ENCODE measurements around the gene C6orf163.
"Not testable (repeated sequence)": the region's sequence is repeated elsewhere in the genome, so short reads cannot be mapped to it uniquely, and the experiment has no call there.

The C6orf163 gene

DNA sequence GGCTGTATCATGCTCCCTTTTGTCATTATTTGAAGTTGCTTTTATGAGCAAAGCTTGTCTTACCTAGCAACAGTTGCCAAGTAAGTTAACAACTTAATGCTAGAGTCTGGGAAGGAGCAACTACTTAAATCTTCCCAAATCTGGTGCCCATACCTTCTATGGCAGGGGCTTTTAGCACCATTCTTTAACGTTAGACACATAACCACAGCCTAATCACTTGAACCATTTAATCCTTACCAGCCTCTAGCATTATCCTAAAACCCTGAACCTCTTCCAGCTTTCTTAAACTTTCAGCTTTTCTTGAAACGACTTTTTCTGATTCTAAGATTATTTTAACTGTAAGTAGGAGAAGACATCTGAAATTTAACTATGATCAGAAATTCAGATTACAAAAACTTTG, at the start of gene C6orf163:
TSS of gene C6orf163 (plus strand) at position 83 of the 400 bp plus-strand sequence. CDS start at position 370, 287 bp downstream.
- DNase-seq (ENCODE audit: low read depth in 4 of 4, low spot score in 1 of 4) = no peak

DNA sequence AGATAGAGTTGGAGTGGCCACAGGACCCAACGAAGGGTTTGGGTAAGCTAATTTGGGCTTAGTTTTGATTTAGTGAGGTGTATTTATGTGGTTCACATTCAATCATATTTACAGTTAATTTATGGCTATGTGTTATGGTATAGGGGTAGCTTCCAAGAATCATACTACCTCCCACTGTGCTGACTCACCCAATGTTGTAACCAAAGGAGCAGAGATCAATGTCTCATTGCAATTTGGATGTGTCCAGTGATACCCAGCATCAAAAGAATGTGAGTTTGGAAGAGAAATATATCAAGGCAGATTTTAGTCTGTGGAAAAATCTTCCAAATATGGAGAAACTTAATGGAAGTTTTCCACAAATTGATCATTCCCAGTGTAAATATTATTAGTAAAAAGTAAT, 47.5 kb upstream of the C6orf163 start:
- no peak for DNase-seq (ENCODE audit: low read depth in 4 of 4, low spot score in 1 of 4)

DNA sequence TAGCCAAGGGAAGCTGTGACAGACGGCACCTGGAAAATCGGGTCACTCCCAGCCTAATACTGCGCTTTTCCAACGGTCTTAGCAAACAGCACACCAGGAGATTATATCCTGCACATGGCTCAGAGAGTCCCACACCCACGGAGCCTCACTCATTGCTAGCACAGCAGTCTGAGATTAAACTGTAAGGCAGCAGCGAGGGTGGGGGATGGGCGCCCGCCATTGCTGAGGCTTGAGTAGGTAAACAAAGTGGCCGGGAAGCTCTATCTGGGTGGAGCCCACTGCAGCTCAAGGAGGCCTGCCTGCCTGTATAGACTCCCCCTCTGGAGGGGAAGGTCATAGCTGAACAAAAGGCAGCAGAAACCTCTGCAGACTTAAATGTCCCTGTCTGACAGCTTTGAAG, 43.3 kb upstream of the C6orf163 start:
- not testable (repeated sequence) for DNase-seq (ENCODE audit: low read depth in 4 of 4, low spot score in 1 of 4)

DNA sequence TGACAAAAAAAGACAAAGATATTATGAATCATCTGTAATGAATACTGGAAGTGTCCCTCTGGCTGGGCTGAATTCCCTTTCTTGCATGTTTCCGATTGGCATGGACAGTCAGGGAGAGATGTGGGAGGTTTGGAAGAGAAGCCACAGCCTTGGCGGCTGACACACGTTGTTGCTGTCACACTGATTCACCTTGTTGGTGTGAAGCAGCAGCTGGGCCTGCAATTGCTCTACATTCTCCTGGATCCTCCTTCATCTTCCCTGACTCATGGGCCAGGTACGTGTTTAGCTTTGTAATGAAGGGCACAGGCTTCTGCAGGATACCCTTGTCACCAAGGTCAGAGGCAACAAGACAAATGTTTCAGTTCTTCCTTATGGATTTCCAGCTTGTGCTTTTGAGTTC, 35.6 kb upstream of the C6orf163 start:
- DNase-seq (ENCODE audit: low read depth in 4 of 4, low spot score in 1 of 4) = no peak

DNA sequence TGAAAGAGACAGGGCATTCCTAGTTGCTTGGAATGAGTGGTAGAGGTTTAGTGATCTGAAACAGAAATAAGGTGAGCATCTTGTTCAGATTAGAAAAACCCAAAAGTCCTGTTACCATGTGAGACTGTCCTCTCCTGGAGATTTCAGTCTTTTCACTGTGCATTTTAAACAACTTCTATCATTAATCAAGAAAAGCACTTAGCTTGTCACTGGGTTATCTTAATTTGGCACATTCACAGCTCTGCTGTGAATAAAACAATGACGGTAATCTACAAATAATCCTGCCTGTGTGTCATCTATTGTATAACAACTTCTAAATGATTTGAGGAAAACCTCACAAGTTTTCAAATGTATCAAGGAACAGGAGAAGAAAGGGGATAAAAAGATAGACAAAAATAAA, 31.8 kb upstream of the C6orf163 start:
- no peak for DNase-seq (ENCODE audit: low read depth in 4 of 4, low spot score in 1 of 4)

GRCh38 chr6:87315071-87315470, 29.5 kb upstream of the C6orf163 start:
- no peak for DNase-seq (ENCODE audit: low read depth in 4 of 4, low spot score in 1 of 4)

DNA sequence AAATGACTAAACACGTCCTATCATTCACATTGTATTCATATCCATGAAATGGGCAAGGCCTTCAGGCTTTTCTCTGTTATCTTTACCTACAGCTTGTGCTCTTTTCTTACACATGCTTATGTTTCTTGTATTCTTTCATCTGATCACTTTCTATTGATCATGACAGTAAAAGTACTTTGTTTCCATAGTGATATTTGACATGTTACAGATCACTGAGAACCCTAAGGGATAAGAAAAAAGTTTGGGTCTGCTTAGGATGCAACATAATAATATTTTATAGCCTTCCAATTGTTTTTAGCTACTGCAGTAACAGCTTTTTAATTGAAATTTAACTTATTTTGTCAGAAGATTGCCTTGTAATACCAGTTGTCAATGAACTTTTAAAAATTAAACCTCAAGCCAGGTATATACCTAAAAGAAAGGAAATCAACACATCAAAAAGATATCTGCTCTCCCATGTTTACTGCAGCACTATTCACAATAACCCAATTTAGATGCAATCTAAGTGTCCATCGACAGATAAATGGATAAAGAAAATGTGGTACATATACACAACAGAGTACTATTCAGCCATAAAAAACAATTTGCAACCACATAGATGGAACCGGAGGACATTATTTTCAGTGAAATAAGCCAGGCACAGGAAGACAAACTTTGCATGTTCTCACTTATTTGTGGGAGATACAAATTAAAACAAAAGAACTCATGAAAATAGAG, 25.2 kb upstream of the C6orf163 start:
- DNase-seq (ENCODE audit: low read depth in 4 of 4, low spot score in 1 of 4) = no peak

GRCh38 chr6:87322304-87323212, 22.1 kb upstream of the C6orf163 start, which contains the start of gene SMIM8:
Gene SMIM8 (plus strand): TSS chr6:87322588. CDS start chr6:87337032, 14,444 bp downstream.
- DNase-seq (ENCODE audit: low read depth in 4 of 4, low spot score in 1 of 4) = peak; percentile 73 to 85 (median 82)

GRCh38 chr6:87323880-87324279, 20.7 kb upstream of the C6orf163 start:
- not testable (repeated sequence) for DNase-seq (ENCODE audit: low read depth in 4 of 4, low spot score in 1 of 4)

DNA sequence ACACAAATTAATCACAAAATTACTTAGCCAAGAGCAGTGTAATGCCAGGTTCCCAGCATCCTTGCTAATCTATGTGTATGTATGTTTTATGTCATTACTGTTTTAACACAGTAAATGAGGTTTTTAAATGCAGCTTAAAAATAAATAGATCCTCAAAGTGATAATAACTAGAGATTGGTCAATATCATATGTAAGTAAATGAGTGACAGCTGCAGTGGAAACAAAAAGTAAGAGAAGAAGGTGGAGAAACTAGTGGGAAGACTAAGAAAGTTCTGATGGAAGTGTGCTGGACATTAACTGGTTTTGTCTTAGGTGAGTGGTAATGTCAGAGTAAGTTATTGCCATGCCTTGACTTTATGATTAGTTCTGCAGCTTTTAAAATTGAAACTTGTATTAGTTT, 13.7 kb upstream of the C6orf163 start:
- no peak for DNase-seq (ENCODE audit: low read depth in 4 of 4, low spot score in 1 of 4)

DNA sequence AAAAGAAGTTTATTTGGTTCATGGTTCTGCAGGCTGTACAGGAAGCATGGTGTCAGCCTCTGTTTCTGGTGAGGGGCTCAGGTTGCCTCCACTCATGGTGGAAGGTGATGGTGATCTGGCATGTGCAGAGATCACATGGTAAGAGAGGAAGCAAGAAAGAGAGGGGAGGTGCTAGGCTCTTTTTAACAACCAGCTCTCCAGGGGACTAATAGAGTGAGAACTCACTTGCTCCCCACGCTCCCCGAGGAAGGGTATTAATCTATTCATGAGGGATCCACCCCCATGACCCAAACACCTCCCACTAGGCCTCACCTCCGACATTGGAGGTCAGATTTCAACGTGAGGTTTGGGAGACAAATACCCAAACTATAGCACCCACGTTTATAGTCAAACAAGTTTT, 11.6 kb upstream of the C6orf163 start:
- DNase-seq (ENCODE audit: low read depth in 4 of 4, low spot score in 1 of 4) = no peak

GRCh38 chr6:87333591-87334181, 10.9 kb upstream of the C6orf163 start:
- no peak for DNase-seq (ENCODE audit: low read depth in 4 of 4, low spot score in 1 of 4)

- no peak for DNase-seq (ENCODE audit: low read depth in 4 of 4, low spot score in 1 of 4)
Observed at GRCh38 chr6:87334683-87335082, 9.9 kb upstream of the C6orf163 start.

GRCh38 chr6:87336367-87336766, 8.2 kb upstream of the C6orf163 start:
- DNase-seq (ENCODE audit: low read depth in 4 of 4, low spot score in 1 of 4) = no peak

- DNase-seq (ENCODE audit: low read depth in 4 of 4, low spot score in 1 of 4) = no peak
Observed at GRCh38 chr6:87340230-87340629, 4.4 kb upstream of the C6orf163 start.

GRCh38 chr6:87341158-87341557, 3.5 kb upstream of the C6orf163 start:
- DNase-seq (ENCODE audit: low read depth in 4 of 4, low spot score in 1 of 4) = no peak

GRCh38 chr6:87341899-87342298, 2.7 kb upstream of the C6orf163 start:
- no peak for DNase-seq (ENCODE audit: low read depth in 4 of 4, low spot score in 1 of 4)

GRCh38 chr6:87342829-87343228, 1.8 kb upstream of the C6orf163 start:
- no peak for DNase-seq (ENCODE audit: low read depth in 4 of 4, low spot score in 1 of 4)

DNA sequence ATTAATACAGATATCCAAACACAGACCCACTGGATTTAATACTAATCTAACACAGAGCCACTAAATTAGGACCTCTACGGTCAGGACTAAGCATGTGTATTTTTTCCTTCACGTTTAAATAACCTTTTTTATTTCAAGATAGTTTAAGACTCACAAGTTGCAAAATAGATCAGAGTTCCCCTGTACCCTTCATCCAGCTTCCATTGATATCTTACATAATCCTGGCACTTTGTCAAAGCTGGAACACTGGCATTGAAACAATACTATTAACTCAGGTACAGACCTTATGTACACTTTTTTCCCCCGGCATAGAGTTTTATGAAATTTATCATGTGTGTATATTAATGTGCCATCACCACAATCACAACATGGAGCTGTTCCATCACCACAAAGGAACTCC, 2.1 kb downstream of the C6orf163 start:
- no peak for DNase-seq (ENCODE audit: low read depth in 4 of 4, low spot score in 1 of 4)

DNA sequence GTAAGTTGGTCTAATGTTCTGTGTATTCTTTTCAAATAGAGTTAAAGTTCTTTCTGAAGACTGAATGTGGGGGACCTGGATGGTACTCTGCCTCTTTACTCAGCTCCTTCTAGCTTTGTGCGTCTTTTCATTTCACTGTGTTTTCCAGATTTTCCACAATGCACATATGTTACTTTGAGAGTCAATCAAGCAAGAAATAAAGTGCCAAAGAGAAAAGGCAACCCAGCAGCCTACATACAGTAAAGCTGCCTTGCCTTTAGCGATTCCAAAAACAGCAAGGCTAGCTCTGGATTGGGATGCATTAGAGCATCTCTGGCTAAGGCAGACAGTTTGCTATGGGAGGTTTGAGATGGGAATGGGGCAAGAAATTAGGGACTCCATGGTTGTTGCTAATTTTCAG, 5.3 kb downstream of the C6orf163 start:
- DNase-seq (ENCODE audit: low read depth in 4 of 4, low spot score in 1 of 4) = no peak

GRCh38 chr6:87350516-87350915, 5.9 kb downstream of the C6orf163 start:
- DNase-seq (ENCODE audit: low read depth in 4 of 4, low spot score in 1 of 4) = no peak

DNA sequence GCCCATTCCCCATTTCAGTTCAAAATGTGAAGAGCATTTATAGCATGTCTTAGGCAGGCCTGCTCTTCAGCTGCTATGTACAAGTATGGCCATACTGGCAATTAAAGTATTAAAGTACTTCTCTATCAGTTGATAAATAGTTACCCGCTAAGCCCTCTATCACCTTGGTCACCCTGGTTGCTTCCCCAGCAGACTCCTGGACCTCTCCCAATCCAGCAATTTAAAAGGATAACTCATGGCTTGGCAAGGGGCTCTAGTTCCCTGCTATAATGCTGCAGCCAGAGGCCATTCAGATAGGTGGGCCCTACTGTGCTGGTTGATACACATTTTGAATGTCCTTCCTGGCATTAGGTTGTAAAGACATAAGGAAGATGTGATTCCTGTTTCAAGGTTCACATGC, 7.0 kb downstream of the C6orf163 start:
- DNase-seq (ENCODE audit: low read depth in 4 of 4, low spot score in 1 of 4) = no peak

Data from stimulated activated CD4-positive, alpha-beta T cell treated with anti-CD3 and anti-CD28 coated beads, Interleukin-1b, Interleukin-23, amount 100 ng/mL, for 24 hours (primary cell).